NT2/D1 (cell line): Measurements from ENCODE around the gene CFHR5.

Experiments used
- DNase-seq: peaks from one replicate; pipeline ENCODE4 v3.0.0-alpha.2; 2011; ENCODE audit warnings: low read depth, low spot score
- H3K27me3 ChIP-seq: 2 replicates; pipeline ENCODE4 v1.6.0; 2011; ENCODE audit warnings: mild to moderate bottlenecking; ENCODE audit not compliant: insufficient read length, insufficient read depth
- H3K36me3 ChIP-seq: 2 replicates; pipeline ENCODE4 v1.6.1; 2011; ENCODE audit warnings: mild to moderate bottlenecking, low read length, mixed read lengths; ENCODE audit not compliant: insufficient read depth, insufficient read length
- H3K4me1 ChIP-seq: 2 replicates; pipeline ENCODE4 v1.5.1; 2011; ENCODE audit not compliant: insufficient read depth, insufficient read length
- H3K4me3 ChIP-seq: 2 replicates; pipeline ENCODE4 v1.5.1; 2011; ENCODE audit warnings: low read depth; ENCODE audit not compliant: insufficient read length
- H3K9ac ChIP-seq: 2 replicates; pipeline ENCODE4 v1.6.0; 2011; ENCODE audit warnings: low read depth; ENCODE audit not compliant: insufficient read length
- H3K9me3 ChIP-seq: 2 replicates; pipeline ENCODE4 v1.5.1; 2011; ENCODE audit warnings: mild to moderate bottlenecking, low read length; ENCODE audit not compliant: insufficient read depth
- SUZ12 ChIP-seq: IDR thresholded peaks from 2 replicates; pipeline ENCODE4 v1.6.1; 2011; ENCODE audit not compliant: insufficient read length, insufficient read depth; ENCODE audit errors: extremely low read depth
- YY1 ChIP-seq: IDR thresholded peaks from 2 replicates; pipeline ENCODE4 v1.6.1; 2011; ENCODE audit not compliant: insufficient read length, insufficient read depth
- ZNF274 ChIP-seq: IDR thresholded peaks from 2 replicates; pipeline ENCODE4 v1.6.1; 2011; ENCODE audit warnings: mild to moderate bottlenecking, low read depth, low read length

The CFHR5 gene

DNA sequence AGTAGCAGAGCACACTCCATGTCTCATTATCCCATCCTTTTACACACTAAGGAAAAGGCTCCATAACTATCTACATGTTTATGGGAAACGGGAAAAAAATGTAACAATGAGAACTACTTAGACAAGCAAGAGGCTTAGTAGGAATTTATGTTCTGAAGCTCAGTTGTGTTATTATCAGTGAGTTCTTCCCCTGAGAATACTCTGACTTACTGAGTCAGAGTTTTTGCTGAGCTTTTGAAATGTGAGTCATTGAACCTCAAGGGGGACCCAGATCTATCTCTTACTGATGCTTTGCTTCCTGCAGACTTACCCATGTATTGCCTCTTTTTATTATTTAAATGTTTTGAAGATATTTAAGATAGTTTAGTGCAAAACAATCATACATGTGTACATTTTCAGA, 20.1 kb downstream of the CFHR5 start:
- no peaks in the 10 kb centered on the region for H3K4me1 ChIP-seq
- H3K27me3 ChIP-seq: no peaks in the 10 kb centered on the region
- no peaks in the 10 kb centered on the region for H3K36me3 ChIP-seq
- TF ChIP-seq ZNF274: no peak
- no peak for TF ChIP-seq YY1
- no peak for TF ChIP-seq SUZ12
- no peak overlapping the region for H3K9ac ChIP-seq
- no peaks in the 10 kb centered on the region for H3K9me3 ChIP-seq
- H3K4me3 ChIP-seq: no peak overlapping the region
- DNase-seq: no peak

DNA sequence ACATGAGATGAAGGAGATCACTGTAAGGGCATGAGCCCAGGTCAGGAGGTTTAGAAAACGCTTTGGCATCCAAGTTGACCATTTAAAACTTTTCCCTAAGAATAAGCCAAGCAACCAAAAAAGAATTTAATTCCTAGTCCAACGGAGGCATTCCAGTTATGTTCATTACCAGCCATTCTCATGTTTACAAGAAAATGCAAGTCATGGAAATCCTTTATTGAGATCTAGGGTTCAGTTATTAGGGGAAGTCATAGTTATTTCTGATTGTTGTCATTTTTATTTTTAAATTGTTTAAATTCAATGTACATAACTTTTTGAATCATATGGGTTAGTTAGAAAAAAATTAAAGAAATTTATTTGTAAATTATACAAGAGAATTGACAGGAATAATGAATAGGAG, 24.5 kb downstream of the CFHR5 start:
- no peaks in the 10 kb centered on the region for H3K27me3 ChIP-seq

DNA sequence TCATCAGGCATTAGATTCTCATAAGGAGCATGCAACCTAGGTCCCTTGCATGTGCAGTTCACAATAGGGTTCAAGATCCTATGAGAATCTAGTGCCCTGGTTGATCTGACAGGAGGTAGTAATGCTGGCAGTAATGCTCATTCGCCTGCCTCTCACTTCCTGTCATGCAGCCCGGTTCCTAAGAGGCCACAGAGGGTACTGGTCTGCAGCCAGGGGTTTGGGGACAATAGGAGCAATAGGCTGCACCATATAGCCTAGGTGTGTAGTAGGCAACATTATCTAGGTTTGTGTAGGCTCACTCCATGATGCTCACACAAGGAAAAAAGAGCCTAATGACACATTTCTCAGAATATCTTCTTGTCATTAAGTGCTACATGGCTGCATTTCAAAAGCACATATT, 25.8 kb downstream of the CFHR5 start:
- H3K4me3 ChIP-seq: no peak overlapping the region
- no peak for DNase-seq

More for the DNA sequence above, 24.5 kb downstream of the CFHR5 start:
- Histone ChIP-seq H3K4me1 (no peaks in the 10 kb centered on the region), H3K9ac (no peak overlapping the region), H3K36me3 (no peaks in the 10 kb centered on the region), H3K9me3 (0 out of 2 replicates have a peak, but pooled peaks cover 6% of the 10 kb centered on the region), H3K4me3 (no peak overlapping the region)
- TF ChIP-seq YY1 (no peak), SUZ12 (no peak)
- no peak for DNase-seq

DNA sequence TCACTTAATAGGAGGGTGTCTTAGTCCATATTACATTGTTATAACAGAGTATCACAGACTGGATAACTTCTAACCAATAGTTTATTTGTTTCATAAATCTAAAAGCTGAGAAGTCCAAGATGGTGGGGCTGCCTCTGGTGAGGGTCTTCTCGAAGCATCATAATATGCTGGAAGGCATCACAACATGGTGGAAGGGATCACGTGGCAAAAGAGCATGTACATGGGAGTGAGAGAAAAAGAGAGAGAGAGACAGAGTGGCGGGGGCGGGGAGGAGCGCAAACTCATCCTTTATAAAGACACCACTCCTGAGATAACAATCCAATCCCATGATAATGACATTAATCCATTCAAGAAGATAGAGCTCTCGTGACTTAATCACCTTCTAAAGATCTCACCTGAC, 31.5 kb downstream of the CFHR5 start:
- no peak overlapping the region for H3K9ac ChIP-seq
- H3K36me3 ChIP-seq: no peaks in the 10 kb centered on the region
- H3K4me3 ChIP-seq: no peak overlapping the region
- no peaks in the 10 kb centered on the region for H3K4me1 ChIP-seq
- peaks cover 7% of the 10 kb centered on the region for H3K9me3 ChIP-seq
- no peak for DNase-seq
- no peaks in the 10 kb centered on the region for H3K27me3 ChIP-seq
- TF ChIP-seq YY1: no peak
- TF ChIP-seq SUZ12: no peak
- no peak for TF ChIP-seq ZNF274

More for the DNA sequence above, 25.8 kb downstream of the CFHR5 start:
- no peak for TF ChIP-seq SUZ12
- no peak for TF ChIP-seq YY1
- no peak for TF ChIP-seq ZNF274
- H3K36me3 ChIP-seq: no peaks in the 10 kb centered on the region
- no peaks in the 10 kb centered on the region for H3K4me1 ChIP-seq
- no peak overlapping the region for H3K9ac ChIP-seq
- no peaks in the 10 kb centered on the region for H3K27me3 ChIP-seq
- H3K9me3 ChIP-seq: 0 out of 2 replicates have a peak, but pooled peaks cover 6% of the 10 kb centered on the region

DNA sequence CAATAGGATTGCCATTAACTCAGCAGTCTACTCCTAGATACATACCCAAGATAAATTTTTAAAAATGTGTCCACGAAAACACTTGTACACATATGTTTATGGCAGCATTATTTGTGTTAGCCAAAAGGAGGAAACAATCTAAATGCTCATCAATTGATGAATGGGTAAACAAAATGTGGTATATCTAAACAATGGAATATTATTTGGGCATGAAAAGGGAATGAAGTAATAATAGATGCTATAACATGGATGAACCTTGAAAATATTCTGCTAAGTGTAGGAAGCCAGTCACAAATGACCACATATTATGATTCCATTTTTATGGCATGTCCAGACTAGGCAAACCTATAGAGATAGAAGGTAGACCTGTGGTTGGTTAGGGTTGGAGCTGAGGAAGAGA, 34.3 kb downstream of the CFHR5 start:
- TF ChIP-seq ZNF274: no peak
- TF ChIP-seq YY1: no peak
- no peaks in the 10 kb centered on the region for H3K27me3 ChIP-seq
- H3K9ac ChIP-seq: no peak overlapping the region
- no peaks in the 10 kb centered on the region for H3K36me3 ChIP-seq
- peaks cover 7% of the 10 kb centered on the region for H3K9me3 ChIP-seq
- no peaks in the 10 kb centered on the region for H3K4me1 ChIP-seq
- no peak overlapping the region for H3K4me3 ChIP-seq
- no peak for DNase-seq

DNA sequence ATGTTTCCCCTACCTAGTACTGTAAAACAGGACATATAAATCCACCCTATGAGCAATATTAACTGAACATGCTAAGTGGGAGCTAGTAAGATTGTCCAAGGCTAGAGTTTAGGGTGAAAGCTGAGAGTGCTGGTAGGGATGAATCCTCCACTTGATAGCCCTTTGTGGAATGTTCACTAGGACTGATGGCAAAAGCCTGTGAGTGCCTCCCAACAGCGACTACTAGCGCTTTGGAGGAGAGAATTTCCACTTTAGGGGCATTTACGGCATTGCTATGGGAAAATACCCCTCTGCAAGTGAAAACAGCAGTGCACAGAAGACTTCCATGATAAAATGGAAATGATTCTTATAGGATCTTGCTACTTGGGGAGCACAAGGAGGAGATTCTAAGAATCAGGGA, 35.9 kb downstream of the CFHR5 start:
- Histone ChIP-seq H3K36me3 (no peaks in the 10 kb centered on the region), H3K4me3 (no peak overlapping the region), H3K27me3 (no peaks in the 10 kb centered on the region), H3K4me1 (no peaks in the 10 kb centered on the region), H3K9me3 (peaks cover 7% of the 10 kb centered on the region), H3K9ac (no peak overlapping the region)
- no peak for DNase-seq
- TF ChIP-seq ZNF274 (no peak), YY1 (no peak), SUZ12 (no peak)

DNA sequence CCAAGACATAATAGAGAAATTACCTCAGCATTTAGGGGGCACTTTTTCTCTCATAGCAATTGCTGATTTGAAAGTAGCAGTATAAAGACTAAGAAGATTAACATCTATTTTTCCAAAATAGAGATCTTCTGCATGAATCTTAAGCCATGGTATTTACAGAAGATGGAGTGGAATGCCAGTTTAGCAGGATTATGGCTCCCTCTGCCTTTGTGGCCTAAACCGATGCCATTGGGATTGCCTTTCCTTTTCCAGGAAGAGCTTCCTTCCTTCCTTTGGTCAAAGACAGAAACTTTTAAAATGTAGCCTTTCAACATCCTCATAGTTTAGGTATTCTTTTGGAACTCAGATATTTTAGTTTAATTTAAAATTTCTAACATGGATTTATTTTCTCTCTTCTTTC, 39.4 kb downstream of the CFHR5 start:
- peaks cover 2% of the 10 kb centered on the region for H3K9me3 ChIP-seq

More for the DNA sequence above, 39.4 kb downstream of the CFHR5 start:
- Histone ChIP-seq H3K36me3 (no peaks in the 10 kb centered on the region), H3K4me1 (no peaks in the 10 kb centered on the region), H3K9ac (no peak overlapping the region), H3K4me3 (no peak overlapping the region), H3K27me3 (no peaks in the 10 kb centered on the region)
- DNase-seq: no peak
- no peak for TF ChIP-seq SUZ12
- no peak for TF ChIP-seq YY1
- no peak for TF ChIP-seq ZNF274
